HG03045 (cell line): ENCODE results near the gene TROAP.
"Not testable (repeated sequence)": the region's sequence is repeated elsewhere in the genome, so short reads cannot be mapped to it uniquely, and the experiment has no call there.

Experiments used
- ATAC-seq: cut with Tn5 transposase; IDR thresholded peaks from one replicate; pipeline ENCODE4 v1.9.1; 2021; ENCODE audit warnings: mild to moderate bottlenecking, moderate library complexity; ENCODE audit not compliant: unreplicated experiment

TROAP gene

DNA sequence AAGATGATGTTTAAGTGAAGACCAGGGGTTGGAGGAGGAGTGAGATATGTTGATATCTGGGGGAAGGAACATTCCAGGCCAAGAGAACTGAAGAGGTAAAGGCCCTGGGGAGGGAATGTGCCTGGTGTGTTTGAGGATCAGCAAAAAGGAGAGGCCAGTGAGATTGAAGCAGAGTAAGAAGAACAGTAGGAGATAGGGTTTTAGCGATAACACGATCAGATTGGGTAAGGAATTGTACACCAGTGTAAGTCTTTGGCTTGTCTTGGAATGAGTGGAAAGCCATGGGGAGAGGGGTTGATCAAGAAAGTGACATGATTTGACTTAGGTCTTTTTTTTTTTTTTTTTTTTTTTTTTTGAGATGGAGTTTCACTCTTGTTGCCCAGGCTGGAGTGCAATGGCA is 4.8 kb downstream of the TROAP start:
- ATAC-seq: no peak

GRCh38 chr12:49328816-49329215 is 5.8 kb downstream of the TROAP start:
- no peak for ATAC-seq

DNA sequence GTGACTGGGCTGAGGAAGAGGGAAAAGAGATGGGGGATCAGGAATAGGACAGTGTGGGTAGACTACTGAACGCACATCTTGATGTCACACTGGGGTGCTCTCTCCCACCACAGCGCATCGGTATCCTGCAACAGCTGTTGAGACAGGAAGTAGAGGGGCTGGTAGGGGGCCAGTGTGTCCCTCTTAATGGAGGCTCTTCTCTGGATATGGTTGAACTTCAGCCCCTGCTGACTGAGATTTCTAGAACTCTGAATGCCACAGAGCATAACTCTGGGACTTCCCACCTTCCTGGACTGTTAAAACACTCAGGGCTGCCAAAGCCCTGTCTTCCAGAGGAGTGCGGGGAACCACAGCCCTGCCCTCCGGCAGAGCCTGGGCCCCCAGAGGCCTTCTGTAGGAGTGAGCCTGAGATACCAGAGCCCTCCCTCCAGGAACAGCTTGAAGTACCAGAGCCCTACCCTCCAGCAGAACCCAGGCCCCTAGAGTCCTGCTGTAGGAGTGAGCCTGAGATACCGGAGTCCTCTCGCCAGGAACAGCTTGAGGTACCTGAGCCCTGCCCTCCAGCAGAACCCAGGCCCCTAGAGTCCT is 7.1 kb downstream of the TROAP start:
- ATAC-seq: no peak

DNA sequence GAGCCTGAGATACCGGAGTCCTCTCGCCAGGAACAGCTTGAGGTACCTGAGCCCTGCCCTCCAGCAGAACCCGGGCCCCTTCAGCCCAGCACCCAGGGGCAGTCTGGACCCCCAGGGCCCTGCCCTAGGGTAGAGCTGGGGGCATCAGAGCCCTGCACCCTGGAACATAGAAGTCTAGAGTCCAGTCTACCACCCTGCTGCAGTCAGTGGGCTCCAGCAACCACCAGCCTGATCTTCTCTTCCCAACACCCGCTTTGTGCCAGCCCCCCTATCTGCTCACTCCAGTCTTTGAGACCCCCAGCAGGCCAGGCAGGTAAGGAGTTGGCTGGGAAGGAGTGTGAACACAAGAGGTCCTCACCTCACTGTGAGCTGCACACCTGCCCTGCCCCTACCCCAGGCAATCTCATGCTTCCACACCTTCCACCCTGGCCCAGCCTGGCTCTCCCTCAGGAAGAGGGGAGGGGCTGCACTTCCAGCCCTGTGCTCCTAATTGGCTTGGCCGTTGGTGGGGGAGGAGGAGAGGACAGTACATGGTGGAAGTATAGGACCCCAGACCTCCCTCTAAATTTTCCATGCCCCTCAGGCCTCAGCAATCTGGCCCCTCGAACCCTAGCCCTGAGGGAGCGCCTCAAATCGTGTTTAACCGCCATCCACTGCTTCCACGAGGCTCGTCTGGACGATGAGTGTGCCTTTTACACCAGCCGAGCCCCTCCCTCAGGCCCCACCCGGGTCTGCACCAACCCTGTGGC is 7.8 kb downstream of the TROAP start:
- no peak for ATAC-seq

GRCh38 chr12:49331380-49332222 is 8.5 kb downstream of the TROAP start:
- no peak for ATAC-seq

DNA sequence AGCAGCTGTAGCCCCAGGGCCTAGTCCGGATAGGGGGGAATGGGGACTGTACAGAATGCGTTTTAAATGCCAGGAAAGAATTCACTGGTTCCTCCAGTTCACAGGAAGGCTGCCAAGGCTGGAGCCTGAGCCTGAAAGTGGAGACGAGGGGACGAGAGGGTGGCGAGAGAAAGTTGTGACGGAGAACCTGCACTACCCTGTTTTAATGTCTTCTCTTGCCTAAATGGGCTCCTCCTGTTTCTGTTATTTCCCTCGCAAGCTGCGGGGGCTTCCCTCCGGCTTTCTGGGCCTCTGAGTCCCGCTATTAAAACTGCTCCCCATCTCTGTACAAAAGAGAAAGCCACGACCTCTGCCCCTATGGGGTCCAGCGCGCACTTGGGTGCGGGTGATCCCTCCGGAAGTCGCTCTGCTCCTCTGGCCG is 9.4 kb downstream of the TROAP start:
- no peak for ATAC-seq

DNA sequence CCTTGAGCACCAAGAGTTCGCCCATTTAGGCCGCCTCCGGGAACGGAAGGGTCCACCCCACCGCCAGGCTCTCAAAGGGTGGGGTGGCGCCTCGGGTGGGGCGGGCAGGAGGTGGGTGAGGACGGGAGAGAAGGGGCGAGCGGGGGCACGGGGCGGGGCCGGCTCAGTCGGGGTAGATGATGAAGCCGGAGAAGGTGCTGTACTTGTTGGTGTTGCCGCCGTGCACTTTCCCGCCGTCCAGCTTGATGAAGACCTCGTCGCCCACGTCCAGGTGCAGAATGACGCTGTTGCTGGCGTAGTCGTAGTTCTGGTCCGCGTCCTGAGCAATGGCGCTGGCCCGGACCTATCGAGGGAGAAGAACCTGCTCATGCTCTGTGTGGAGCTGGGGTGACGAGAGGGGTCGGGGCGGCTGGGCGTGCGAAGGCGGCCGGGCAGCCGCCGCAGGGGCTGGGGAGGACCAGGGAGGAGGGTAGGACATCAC is 9.9 kb downstream of the TROAP start:
- ATAC-seq: no peak

DNA sequence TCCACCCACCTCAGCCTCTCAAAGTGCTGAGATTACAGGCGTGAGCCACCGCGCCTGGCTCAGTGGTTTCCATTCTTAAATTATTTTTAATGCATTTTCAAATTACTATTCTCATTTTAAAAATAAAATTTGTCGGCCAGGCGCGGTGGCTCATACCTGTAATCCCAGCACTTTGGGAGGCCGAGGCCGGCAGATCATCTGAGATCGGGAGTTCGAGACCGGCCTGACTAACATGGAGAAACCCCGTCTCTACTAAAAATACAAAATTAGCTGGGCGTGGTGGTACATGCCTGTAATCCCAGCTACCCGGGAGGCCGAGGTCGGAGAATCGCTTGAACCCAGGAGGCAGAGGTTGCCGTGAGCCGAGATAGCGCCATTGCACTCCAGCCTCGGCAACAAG is 10.7 kb downstream of the TROAP start:
- not testable (repeated sequence) for ATAC-seq

GRCh38 chr12:49334226-49334625 is 11.2 kb downstream of the TROAP start:
- no peak for ATAC-seq

GRCh38 chr12:49334681-49335080 is 11.6 kb downstream of the TROAP start:
- ATAC-seq: no peak

DNA sequence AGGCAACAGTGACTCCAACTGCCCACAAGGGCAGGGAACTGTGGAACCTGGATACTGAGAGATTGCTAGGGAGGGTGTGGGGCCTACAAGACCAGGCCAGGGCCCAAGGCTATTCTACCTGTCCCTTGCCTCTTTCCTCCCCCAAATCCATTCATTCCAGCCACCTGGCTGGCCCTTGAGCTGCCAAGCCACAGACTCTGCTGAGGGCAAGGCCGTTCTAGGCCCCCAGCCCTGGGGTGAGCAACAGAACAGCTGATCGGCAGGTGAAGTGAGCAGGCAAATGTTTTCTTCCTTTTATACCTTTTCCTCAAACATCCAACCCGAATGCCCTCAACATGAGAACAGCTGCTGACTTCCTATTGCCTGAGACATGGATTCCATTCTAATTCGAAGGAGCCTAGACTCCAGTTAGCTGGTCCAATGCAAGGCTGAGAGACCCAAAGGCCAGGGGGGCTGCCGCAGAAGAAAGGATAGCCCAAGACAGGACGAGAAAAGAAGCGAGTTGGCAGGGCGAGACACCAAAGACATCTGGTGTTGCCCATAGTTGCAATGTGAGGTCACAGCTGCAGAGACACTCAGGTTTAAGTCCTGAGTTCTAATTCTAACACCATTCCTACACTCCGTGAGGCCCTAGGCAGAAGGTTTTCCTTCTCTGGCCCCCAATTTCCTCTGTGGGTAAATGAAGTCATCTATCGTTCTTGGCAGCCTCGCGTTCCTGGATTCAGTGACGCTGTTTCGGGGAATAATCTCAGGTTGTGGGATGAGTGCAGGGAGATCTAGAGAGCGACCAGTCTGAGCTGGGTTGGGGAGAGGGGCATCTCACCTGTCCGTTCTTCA is 12.3 kb downstream of the TROAP start:
- ATAC-seq: no peak

GRCh38 chr12:49335955-49336644 is 13.0 kb downstream of the TROAP start:
- ATAC-seq: no peak

GRCh38 chr12:49336645-49337584 is 13.9 kb downstream of the TROAP start, which contains the start of gene C1QL4:
Gene C1QL4 (minus strand): TSS chr12:49337188. CDS start chr12:49336477, 711 bp downstream.
- ATAC-seq: no peak

DNA sequence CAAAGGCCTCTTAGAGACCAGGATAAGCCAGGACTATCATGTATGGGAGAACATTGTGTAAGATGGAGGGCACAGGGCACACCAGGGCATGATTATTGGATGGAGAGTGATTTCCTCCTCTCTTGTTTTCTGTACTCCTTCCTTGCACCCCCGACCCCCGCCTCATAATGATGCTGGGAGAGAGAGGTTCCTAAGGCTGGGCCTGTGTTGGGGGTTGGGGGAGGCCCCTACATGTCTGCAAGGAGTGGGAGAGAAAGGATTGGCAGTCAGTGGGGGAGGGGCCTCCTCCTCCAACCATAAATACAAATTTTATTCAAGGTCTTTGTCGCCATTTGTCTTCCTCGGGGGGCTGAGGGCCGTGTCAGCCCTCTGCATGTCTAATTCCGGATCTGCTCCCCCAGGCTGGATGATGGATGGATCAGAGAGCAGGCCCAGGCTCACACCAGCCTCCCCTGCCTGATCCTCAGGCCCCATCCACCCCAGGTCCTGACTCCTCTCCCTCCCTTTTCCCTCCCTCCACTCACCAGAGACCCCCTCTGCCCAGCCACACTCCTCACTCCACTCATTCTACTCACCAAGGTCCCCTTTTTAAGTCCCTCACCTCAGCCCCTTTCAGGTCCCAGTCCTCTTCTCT is 15.9 kb downstream of the TROAP start:
- no peak for ATAC-seq

DNA sequence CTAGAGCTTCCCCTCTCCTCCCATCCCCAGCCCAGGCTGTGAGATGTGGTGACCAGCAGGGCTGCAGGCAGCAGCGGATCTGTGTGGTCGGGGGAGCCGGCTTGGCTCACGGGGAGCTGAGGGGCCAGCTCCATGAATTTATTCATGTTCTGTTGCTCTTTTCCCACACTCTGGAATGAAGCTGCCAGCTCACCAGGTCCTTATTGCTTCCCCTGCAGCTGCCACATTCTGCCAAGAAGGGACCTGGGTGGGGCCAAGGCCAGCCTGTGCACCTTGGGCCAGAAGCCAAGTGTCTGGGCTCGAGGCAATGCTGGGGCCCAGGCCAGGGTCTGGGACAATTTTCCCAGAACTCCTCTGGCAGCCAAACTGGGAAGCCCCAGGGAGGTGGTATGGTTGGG is 16.4 kb downstream of the TROAP start:
- ATAC-seq: no peak

DNA sequence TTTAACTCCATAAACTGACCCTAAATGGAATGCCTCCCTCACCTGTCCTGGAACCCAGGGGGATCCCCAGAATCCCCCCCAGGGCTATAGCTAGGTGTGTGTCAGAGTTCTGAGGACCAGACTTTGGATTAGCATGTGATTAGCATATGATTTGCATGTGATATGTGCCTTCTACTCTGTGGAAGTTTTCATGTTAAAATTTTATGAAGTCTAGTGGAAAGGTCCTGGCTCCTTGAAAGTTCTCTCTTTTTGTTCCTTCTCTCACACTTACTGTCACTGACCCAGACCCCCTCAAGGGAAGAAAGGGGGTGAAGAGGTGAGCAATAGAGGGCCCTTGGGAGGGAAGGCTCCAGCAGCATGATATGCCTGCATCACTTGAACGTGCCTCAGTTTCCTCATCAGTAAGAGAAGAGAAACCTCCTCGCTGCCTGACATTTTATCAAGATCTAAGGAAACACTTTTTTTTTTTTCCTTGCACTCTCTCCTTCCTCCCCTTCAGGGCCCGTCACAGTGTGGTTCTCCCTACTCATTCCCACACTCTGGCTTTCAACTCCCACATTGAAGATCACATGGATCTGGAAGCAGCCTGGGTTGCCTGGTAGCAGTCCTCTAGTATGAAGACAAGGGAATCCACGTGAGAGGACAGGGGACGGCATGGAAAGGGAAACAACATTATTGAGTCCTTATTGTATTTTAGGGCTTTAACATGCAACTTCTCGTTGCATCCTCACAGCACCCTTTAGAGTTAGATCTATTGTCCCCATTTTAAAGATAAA is 17.2 kb downstream of the TROAP start:
- no peak for ATAC-seq

GRCh38 chr12:49340971-49341776 is 18.1 kb downstream of the TROAP start:
- ATAC-seq: no peak
